Ishikawa (cell line): ENCODE results near the gene ABTB2.

Source experiments
- CEBPB ChIP-seq: IDR thresholded peaks from 2 replicates; pipeline ENCODE4 v1.6.1; 2012
- CREB1 ChIP-seq: IDR thresholded peaks from 2 replicates; pipeline ENCODE4 v1.6.1; 2012; ENCODE audit warnings: low read depth
- EGR1 ChIP-seq: IDR thresholded peaks from 2 replicates; pipeline ENCODE4 v1.6.1; 2012
- EP300 ChIP-seq: IDR thresholded peaks from 2 replicates; pipeline ENCODE4 v1.6.1; 2012; ENCODE audit warnings: borderline replicate concordance
- FOXM1 ChIP-seq: IDR thresholded peaks from 2 replicates; pipeline ENCODE4 v1.6.1; 2012; ENCODE audit warnings: low read depth, borderline replicate concordance
- NFIC ChIP-seq: IDR thresholded peaks from 2 replicates; pipeline ENCODE4 v1.6.1; 2012
- RAD21 ChIP-seq: IDR thresholded peaks from 2 replicates; pipeline ENCODE4 v1.6.1; 2012; ENCODE audit warnings: low read depth
- REST ChIP-seq: IDR thresholded peaks from 2 replicates; pipeline ENCODE4 v1.6.1; 2012; ENCODE audit warnings: low read depth, mild to moderate bottlenecking
- TAF1 ChIP-seq: IDR thresholded peaks from 2 replicates; pipeline ENCODE4 v1.6.1; 2012; ENCODE audit warnings: low read depth, mild to moderate bottlenecking
- TCF12 ChIP-seq: IDR thresholded peaks from 2 replicates; pipeline ENCODE4 v1.6.1; 2012; ENCODE audit warnings: low read depth
- TEAD4 ChIP-seq: IDR thresholded peaks from 2 replicates; pipeline ENCODE4 v1.6.1; 2012
- USF1 ChIP-seq: IDR thresholded peaks from 2 replicates; pipeline ENCODE4 v1.6.1; 2012
- YY1 ChIP-seq: IDR thresholded peaks from 2 replicates; pipeline ENCODE4 v1.6.1; 2012; ENCODE audit warnings: low read depth
- ZBTB7A ChIP-seq: IDR thresholded peaks from 2 replicates; pipeline ENCODE4 v1.6.1; 2012; ENCODE audit warnings: low read depth
- TF ChIP-seq, protein P1 (sequence below): IDR thresholded peaks from 2 replicates; pipeline ENCODE4 v1.6.1; 2012

Gene ABTB2

GRCh38 chr11:34343153-34343552, 14.7 kb downstream of the ABTB2 start:
- TF ChIP-seq NFIC: 0 out of 2 replicates have a peak, but pooled peaks have one; percentile 31
- peak; percentile 61 for TF ChIP-seq TEAD4
- no peak for TF ChIP-seq EGR1

DNA sequence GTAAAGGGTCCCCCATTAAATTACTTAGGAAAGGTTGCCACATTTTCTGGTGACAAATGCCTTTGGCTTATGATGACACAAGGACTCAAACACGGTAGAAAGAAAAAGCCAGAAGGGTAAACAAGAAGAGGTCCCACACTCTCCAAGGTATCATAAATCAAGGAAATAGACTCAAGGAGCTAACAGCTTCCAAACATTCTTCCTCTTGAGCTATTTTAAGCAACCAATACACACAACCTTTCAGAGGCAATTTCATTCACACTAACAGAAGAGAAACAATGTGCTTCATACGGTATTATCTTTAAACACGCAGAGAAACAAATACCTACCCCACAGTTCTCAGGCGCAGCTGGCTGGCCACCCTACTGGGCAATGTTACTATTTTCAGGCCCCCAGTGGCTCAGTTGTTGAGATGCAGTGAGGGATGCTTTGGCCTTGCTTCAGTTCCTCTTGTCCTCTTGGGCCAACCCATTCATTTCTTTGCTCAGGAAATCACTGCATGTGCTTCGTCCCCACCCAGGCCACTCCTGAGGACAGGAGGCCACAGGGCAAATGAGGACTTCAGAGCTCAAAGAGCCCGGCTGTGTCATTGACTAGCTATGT, 15.8 kb downstream of the ABTB2 start:
- TF ChIP-seq EGR1: no peak
- no peak for TF ChIP-seq TCF12
- TF ChIP-seq REST: no peak
- TF ChIP-seq CREB1: no peak
- TF ChIP-seq RAD21: no peak
- TF ChIP-seq NFIC: no peak
- TF ChIP-seq YY1: no peak
- TF ChIP-seq CEBPB: no peak
- TF ChIP-seq, protein P1, sequence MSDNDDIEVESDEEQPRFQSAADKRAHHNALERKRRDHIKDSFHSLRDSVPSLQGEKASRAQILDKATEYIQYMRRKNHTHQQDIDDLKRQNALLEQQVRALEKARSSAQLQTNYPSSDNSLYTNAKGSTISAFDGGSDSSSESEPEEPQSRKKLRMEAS: no peak
- no peak for TF ChIP-seq ZBTB7A
- TF ChIP-seq USF1: no peak
- TF ChIP-seq TEAD4: no peak
- no peak for TF ChIP-seq FOXM1

GRCh38 chr11:34341096-34341495, 16.7 kb downstream of the ABTB2 start:
- TF ChIP-seq CREB1 (no peak), EP300 (no peak), YY1 (no peak)
- TF ChIP-seq, protein P1: no peak

GRCh38 chr11:34340653-34341052, 17.2 kb downstream of the ABTB2 start:
- no peak for TF ChIP-seq TEAD4

DNA sequence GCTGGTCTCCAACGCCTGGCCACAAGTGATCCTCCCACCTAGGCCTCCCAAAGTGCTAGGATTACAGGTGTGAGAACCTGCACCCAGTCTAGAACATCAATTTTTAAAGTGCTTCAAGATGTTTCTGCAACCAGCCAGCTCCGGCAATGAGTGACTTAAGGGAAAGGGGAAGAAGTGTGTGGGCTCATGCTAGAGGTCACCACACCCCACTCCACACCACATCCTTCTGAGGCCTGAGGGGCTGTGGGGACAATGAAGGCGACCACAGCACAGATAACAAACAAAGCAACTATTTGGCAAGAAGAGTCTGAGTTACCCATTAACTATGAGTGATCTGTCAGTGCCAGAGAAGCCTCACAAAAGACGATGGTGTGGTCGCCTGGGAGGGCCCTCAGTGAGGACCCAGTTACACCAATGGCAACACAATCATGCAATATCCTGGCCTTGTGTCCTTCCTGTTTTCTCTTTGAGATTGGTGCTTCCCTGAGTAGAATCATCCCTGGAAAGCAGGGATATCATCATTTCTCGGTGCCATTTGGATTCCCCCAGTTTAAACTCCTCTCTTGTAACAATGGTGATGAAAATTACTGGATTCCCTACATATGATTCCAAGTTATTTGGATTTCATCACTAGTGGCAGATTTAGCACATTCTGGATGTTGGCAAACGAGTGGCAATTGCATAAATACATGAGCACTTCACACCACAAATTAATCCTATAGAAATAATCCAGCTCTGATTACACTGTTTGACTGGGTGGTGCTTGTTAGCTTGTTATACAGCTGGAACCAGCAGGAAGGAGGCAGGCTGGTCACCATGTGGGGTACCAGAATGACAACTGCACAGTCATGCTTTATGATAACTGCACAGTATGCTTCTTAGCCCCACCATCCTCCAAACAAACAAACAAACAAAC, 18.4 kb downstream of the ABTB2 start:
- TF ChIP-seq TEAD4 (no peak), YY1 (no peak), REST (no peak), TCF12 (no peak), EGR1 (no peak), CREB1 (no peak), CEBPB (no peak), RAD21 (no peak), NFIC (no peak), FOXM1 (no peak), ZBTB7A (no peak), USF1 (no peak), TAF1 (no peak), EP300 (no peak)
- TF ChIP-seq, protein P1: no peak

DNA sequence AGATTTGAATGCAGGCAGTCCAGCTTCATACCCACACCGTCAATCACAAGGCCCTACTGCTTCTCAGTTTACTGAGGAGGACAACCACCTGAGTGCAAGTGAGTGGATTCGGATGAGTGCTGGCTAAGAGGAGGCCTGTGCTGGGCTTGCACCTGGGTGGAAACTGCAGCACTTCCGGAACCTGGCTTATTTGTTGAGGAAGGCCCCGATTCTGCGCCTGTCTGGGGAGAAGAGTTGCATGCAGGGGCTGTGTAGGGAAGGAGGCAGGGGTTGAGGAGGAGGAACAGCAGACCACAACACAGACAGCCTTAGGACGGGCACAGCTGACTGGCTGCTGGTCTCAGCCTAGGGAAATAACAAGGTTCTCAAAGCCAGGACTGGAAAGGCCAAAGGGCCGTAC, 20.8 kb downstream of the ABTB2 start:
- TF ChIP-seq TAF1 (no peak), TEAD4 (no peak), YY1 (no peak), FOXM1 (no peak), TCF12 (no peak)
